ENCODE data around the gene COP1.

Gene COP1

GRCh38 chr1:176164014-176164678 lies 42.9 kb downstream of the COP1 start:
- H3K4me3 ChIP-seq (ENCODE audit: low read depth, low read length): no peak overlapping the region
- no peak overlapping the region for H3K9ac ChIP-seq (ENCODE audit: low read depth, low read length)
- H3K27me3 ChIP-seq (ENCODE audit: control insufficient read depth, insufficient read depth, low read length): no peaks in the 10 kb centered on the region
- H3K9me3 ChIP-seq (ENCODE audit: control insufficient read depth, insufficient read depth, low read length): no peaks in the 10 kb centered on the region
- H3K4me1 ChIP-seq (ENCODE audit: control insufficient read depth, insufficient read depth, low read length): no peaks in the 10 kb centered on the region
- no peaks in the 10 kb centered on the region for H3K36me3 ChIP-seq (ENCODE audit: control insufficient read depth, insufficient read depth, low read length)

- no peaks in the 10 kb centered on the region for H3K9me3 ChIP-seq (ENCODE audit: control insufficient read depth, insufficient read depth, low read length)
- no peaks in the 10 kb centered on the region for H3K27me3 ChIP-seq (ENCODE audit: control insufficient read depth, insufficient read depth, low read length)
- H3K4me1 ChIP-seq (ENCODE audit: control insufficient read depth, insufficient read depth, low read length): peaks cover 4% of the 10 kb centered on the region
- no peak overlapping the region for H3K4me3 ChIP-seq (ENCODE audit: low read depth, low read length)
- H3K36me3 ChIP-seq (ENCODE audit: control insufficient read depth, insufficient read depth, low read length): no peaks in the 10 kb centered on the region
- no peak overlapping the region for H3K9ac ChIP-seq (ENCODE audit: low read depth, low read length)
Measured at GRCh38 chr1:176159993-176160392, 47.1 kb downstream of the COP1 start.

- Histone ChIP-seq H3K9me3 (ENCODE audit: control insufficient read depth, insufficient read depth, low read length) (no peaks in the 10 kb centered on the region), H3K4me1 (ENCODE audit: control insufficient read depth, insufficient read depth, low read length) (peaks cover 4% of the 10 kb centered on the region), H3K4me3 (ENCODE audit: low read depth, low read length) (no peak overlapping the region), H3K27me3 (ENCODE audit: control insufficient read depth, insufficient read depth, low read length) (no peaks in the 10 kb centered on the region), H3K9ac (ENCODE audit: low read depth, low read length) (no peak overlapping the region), H3K36me3 (ENCODE audit: control insufficient read depth, insufficient read depth, low read length) (no peaks in the 10 kb centered on the region)
Measured at GRCh38 chr1:176157995-176158394, 49.1 kb downstream of the COP1 start.

GRCh38 chr1:176149939-176150807 lies 56.9 kb downstream of the COP1 start:
- no peaks in the 10 kb centered on the region for H3K36me3 ChIP-seq (ENCODE audit: control insufficient read depth, insufficient read depth, low read length)
- H3K4me1 ChIP-seq (ENCODE audit: control insufficient read depth, insufficient read depth, low read length): no peaks in the 10 kb centered on the region
- H3K9ac ChIP-seq (ENCODE audit: low read depth, low read length): no peak overlapping the region
- H3K9me3 ChIP-seq (ENCODE audit: control insufficient read depth, insufficient read depth, low read length): no peaks in the 10 kb centered on the region
- H3K27me3 ChIP-seq (ENCODE audit: control insufficient read depth, insufficient read depth, low read length): no peaks in the 10 kb centered on the region
- no peak overlapping the region for H3K4me3 ChIP-seq (ENCODE audit: low read depth, low read length)

- Histone ChIP-seq H3K36me3 (ENCODE audit: control insufficient read depth, insufficient read depth, low read length) (no peaks in the 10 kb centered on the region), H3K9ac (ENCODE audit: low read depth, low read length) (no peak overlapping the region), H3K9me3 (ENCODE audit: control insufficient read depth, insufficient read depth, low read length) (no peaks in the 10 kb centered on the region), H3K27me3 (ENCODE audit: control insufficient read depth, insufficient read depth, low read length) (no peaks in the 10 kb centered on the region), H3K4me1 (ENCODE audit: control insufficient read depth, insufficient read depth, low read length) (no peaks in the 10 kb centered on the region), H3K4me3 (ENCODE audit: low read depth, low read length) (no peak overlapping the region)
Measured at GRCh38 chr1:176144526-176144925, 62.6 kb downstream of the COP1 start.

- no peak overlapping the region for H3K4me3 ChIP-seq (ENCODE audit: low read depth, low read length)
- no peak overlapping the region for H3K9ac ChIP-seq (ENCODE audit: low read depth, low read length)
- H3K4me1 ChIP-seq (ENCODE audit: control insufficient read depth, insufficient read depth, low read length): no peaks in the 10 kb centered on the region
- no peaks in the 10 kb centered on the region for H3K9me3 ChIP-seq (ENCODE audit: control insufficient read depth, insufficient read depth, low read length)
- H3K36me3 ChIP-seq (ENCODE audit: control insufficient read depth, insufficient read depth, low read length): no peaks in the 10 kb centered on the region
- H3K27me3 ChIP-seq (ENCODE audit: control insufficient read depth, insufficient read depth, low read length): no peaks in the 10 kb centered on the region
Measured at GRCh38 chr1:176142973-176143372, 64.1 kb downstream of the COP1 start.

- no peak overlapping the region for H3K9ac ChIP-seq (ENCODE audit: low read depth, low read length)
- no peaks in the 10 kb centered on the region for H3K9me3 ChIP-seq (ENCODE audit: control insufficient read depth, insufficient read depth, low read length)
- no peaks in the 10 kb centered on the region for H3K4me1 ChIP-seq (ENCODE audit: control insufficient read depth, insufficient read depth, low read length)
- H3K36me3 ChIP-seq (ENCODE audit: control insufficient read depth, insufficient read depth, low read length): no peaks in the 10 kb centered on the region
- H3K4me3 ChIP-seq (ENCODE audit: low read depth, low read length): no peak overlapping the region
- no peaks in the 10 kb centered on the region for H3K27me3 ChIP-seq (ENCODE audit: control insufficient read depth, insufficient read depth, low read length)
Measured at GRCh38 chr1:176141449-176141848, 65.6 kb downstream of the COP1 start.

- H3K9me3 ChIP-seq (ENCODE audit: control insufficient read depth, insufficient read depth, low read length): no peaks in the 10 kb centered on the region
- no peaks in the 10 kb centered on the region for H3K4me1 ChIP-seq (ENCODE audit: control insufficient read depth, insufficient read depth, low read length)
- no peak overlapping the region for H3K4me3 ChIP-seq (ENCODE audit: low read depth, low read length)
- no peaks in the 10 kb centered on the region for H3K36me3 ChIP-seq (ENCODE audit: control insufficient read depth, insufficient read depth, low read length)
- H3K27me3 ChIP-seq (ENCODE audit: control insufficient read depth, insufficient read depth, low read length): no peaks in the 10 kb centered on the region
- H3K9ac ChIP-seq (ENCODE audit: low read depth, low read length): no peak overlapping the region
Measured at GRCh38 chr1:176136891-176137290, 70.2 kb downstream of the COP1 start.

- Histone ChIP-seq H3K4me3 (ENCODE audit: low read depth, low read length) (no peak overlapping the region), H3K9ac (ENCODE audit: low read depth, low read length) (no peak overlapping the region), H3K4me1 (ENCODE audit: control insufficient read depth, insufficient read depth, low read length) (no peaks in the 10 kb centered on the region), H3K36me3 (ENCODE audit: control insufficient read depth, insufficient read depth, low read length) (no peaks in the 10 kb centered on the region), H3K27me3 (ENCODE audit: control insufficient read depth, insufficient read depth, low read length) (no peaks in the 10 kb centered on the region), H3K9me3 (ENCODE audit: control insufficient read depth, insufficient read depth, low read length) (no peaks in the 10 kb centered on the region)
Measured at GRCh38 chr1:176134666-176135065, 72.4 kb downstream of the COP1 start.

- Histone ChIP-seq H3K4me1 (ENCODE audit: control insufficient read depth, insufficient read depth, low read length) (no peaks in the 10 kb centered on the region), H3K9me3 (ENCODE audit: control insufficient read depth, insufficient read depth, low read length) (no peaks in the 10 kb centered on the region), H3K27me3 (ENCODE audit: control insufficient read depth, insufficient read depth, low read length) (no peaks in the 10 kb centered on the region), H3K9ac (ENCODE audit: low read depth, low read length) (no peak overlapping the region), H3K4me3 (ENCODE audit: low read depth, low read length) (no peak overlapping the region), H3K36me3 (ENCODE audit: control insufficient read depth, insufficient read depth, low read length) (no peaks in the 10 kb centered on the region)
Measured at GRCh38 chr1:176122282-176122681, 84.8 kb downstream of the COP1 start.

- Histone ChIP-seq H3K9me3 (ENCODE audit: control insufficient read depth, insufficient read depth, low read length) (no peaks in the 10 kb centered on the region), H3K36me3 (ENCODE audit: control insufficient read depth, insufficient read depth, low read length) (no peaks in the 10 kb centered on the region), H3K9ac (ENCODE audit: low read depth, low read length) (no peak overlapping the region), H3K4me1 (ENCODE audit: control insufficient read depth, insufficient read depth, low read length) (no peaks in the 10 kb centered on the region), H3K27me3 (ENCODE audit: control insufficient read depth, insufficient read depth, low read length) (no peaks in the 10 kb centered on the region), H3K4me3 (ENCODE audit: low read depth, low read length) (no peak overlapping the region)
Measured at GRCh38 chr1:176119549-176119948, 87.5 kb downstream of the COP1 start.

- Histone ChIP-seq H3K4me1 (ENCODE audit: control insufficient read depth, insufficient read depth, low read length) (no peaks in the 10 kb centered on the region), H3K4me3 (ENCODE audit: low read depth, low read length) (no peak overlapping the region), H3K27me3 (ENCODE audit: control insufficient read depth, insufficient read depth, low read length) (no peaks in the 10 kb centered on the region), H3K9me3 (ENCODE audit: control insufficient read depth, insufficient read depth, low read length) (no peaks in the 10 kb centered on the region), H3K36me3 (ENCODE audit: control insufficient read depth, insufficient read depth, low read length) (no peaks in the 10 kb centered on the region), H3K9ac (ENCODE audit: low read depth, low read length) (no peak overlapping the region)
Measured at GRCh38 chr1:176118985-176119384, 88.1 kb downstream of the COP1 start.

Measured in iPS-15b (cell line).